ENCODE data around the gene NAPSA.
A peak's percentile ranks its signal among the peaks of the same experiment; 100 is the strongest.
"Not testable (repeated sequence)": the region's sequence is repeated elsewhere in the genome, so short reads cannot be mapped to it uniquely, and the experiment has no call there.

Gene NAPSA

DNA sequence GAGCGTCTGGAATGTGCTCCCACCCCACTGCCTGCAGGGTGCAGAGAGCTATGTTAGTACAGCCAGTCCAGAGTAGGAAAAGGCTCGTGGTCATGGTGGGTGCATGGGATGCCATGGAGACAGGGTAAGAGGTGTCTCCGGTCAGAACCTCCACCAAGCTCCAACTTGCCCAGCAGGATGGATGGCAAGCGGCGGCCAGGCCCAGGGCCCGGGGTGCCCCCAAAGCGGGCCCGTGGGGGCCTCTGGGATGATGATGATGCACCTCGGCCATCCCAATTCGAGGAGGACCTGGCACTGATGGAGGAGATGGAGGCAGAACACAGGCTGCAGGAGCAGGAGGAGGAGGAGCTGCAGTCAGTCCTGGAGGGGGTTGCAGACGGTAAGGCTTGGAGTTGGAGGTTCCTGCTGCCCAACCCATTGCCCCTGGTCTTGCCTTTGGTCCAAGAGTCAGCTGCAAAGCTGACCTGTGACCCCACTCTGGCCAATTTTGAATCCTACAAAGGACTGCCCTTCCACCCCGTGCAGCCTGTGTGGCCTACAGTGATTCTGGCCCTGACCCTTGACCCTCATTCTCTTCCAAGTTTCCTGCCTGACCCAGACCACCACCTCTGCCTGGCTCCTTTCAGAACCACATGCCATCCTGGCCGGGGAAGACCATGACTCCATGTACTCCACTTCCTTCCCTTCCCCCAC, 33.4 kb upstream of the NAPSA start:
- no peak overlapping the region for H3K27ac Mint-ChIP-seq

DNA sequence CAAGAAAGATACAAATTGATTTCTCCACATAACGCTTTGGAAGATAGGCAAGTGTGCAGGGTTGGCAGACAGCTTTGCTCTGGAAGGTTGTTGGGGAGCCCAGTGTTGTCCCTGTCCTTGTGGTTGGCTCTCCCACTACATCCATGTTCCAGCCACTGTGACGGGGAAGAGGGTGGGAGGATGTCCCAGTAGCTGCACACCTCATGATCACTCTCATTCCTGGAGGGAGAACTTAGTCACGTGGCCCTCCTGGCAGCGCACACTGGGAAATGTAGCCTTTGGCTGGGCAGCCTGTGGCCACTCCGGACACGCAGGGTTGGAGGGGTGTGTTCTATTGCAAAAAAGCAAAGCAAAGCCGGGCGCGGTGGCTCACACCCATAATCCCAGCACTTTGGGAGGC, 28.6 kb upstream of the NAPSA start:
- Mint-ChIP-seq H3K36me3 (ENCODE audit: low read depth) (peaks cover 62% of the 10 kb centered on the region), H3K27me3 (ENCODE audit: low read depth, poor library complexity) (no peaks in the 10 kb centered on the region), H3K4me1 (peaks cover 13% of the 10 kb centered on the region), H3K27ac (no peak overlapping the region), H3K9me3 (peaks cover 40% of the 10 kb centered on the region), H3K4me3 (no peak overlapping the region)
- no peak for TF ChIP-seq CTCF (IDR thresholded peaks at IDR 0.05)
- no peak for DNase-seq

More for the DNA sequence above, 33.4 kb upstream of the NAPSA start:
- Mint-ChIP-seq H3K4me1 (peaks cover 16% of the 10 kb centered on the region), H3K4me3 (no peak overlapping the region), H3K27me3 (ENCODE audit: low read depth, poor library complexity) (no peaks in the 10 kb centered on the region), H3K36me3 (ENCODE audit: low read depth) (peaks cover 37% of the 10 kb centered on the region), H3K9me3 (peaks cover 7% of the 10 kb centered on the region)
- no peak for TF ChIP-seq CTCF (IDR thresholded peaks at IDR 0.05)
- DNase-seq, result no peak

GRCh38 chr19:50393589-50393988, 28.1 kb upstream of the NAPSA start:
- H3K4me3 Mint-ChIP-seq, result no peak overlapping the region
- peaks cover 10% of the 10 kb centered on the region for H3K4me1 Mint-ChIP-seq
- H3K36me3 Mint-ChIP-seq (ENCODE audit: low read depth), result peaks cover 62% of the 10 kb centered on the region
- no peak overlapping the region for H3K27ac Mint-ChIP-seq
- no peak for TF ChIP-seq CTCF (IDR thresholded peaks at IDR 0.05)
- no peak for DNase-seq
- H3K9me3 Mint-ChIP-seq, result peaks cover 40% of the 10 kb centered on the region
- H3K27me3 Mint-ChIP-seq (ENCODE audit: low read depth, poor library complexity), result no peaks in the 10 kb centered on the region

- Mint-ChIP-seq H3K4me1 (peaks cover 3% of the 10 kb centered on the region), H3K27me3 (ENCODE audit: low read depth, poor library complexity) (no peaks in the 10 kb centered on the region), H3K9me3 (peaks cover 40% of the 10 kb centered on the region)
Measured at GRCh38 chr19:50392759-50393158, 27.3 kb upstream of the NAPSA start.

GRCh38 chr19:50390952-50391351, 25.5 kb upstream of the NAPSA start:
- H3K27ac Mint-ChIP-seq; H3K4me1 Mint-ChIP-seq; H3K27me3 Mint-ChIP-seq (ENCODE audit: low read depth, poor library complexity); DNase-seq; H3K4me3 Mint-ChIP-seq: not testable (repeated sequence)
- peaks cover 40% of the 10 kb centered on the region for H3K9me3 Mint-ChIP-seq
- H3K36me3 Mint-ChIP-seq (ENCODE audit: low read depth), result peaks cover 69% of the 10 kb centered on the region

More at GRCh38 chr19:50392759-50393158, 27.3 kb upstream of the NAPSA start:
- DNase-seq, result no peak
- TF ChIP-seq CTCF (IDR thresholded peaks at IDR 0.05), result no peak
- Mint-ChIP-seq H3K36me3 (ENCODE audit: low read depth) (peaks cover 65% of the 10 kb centered on the region), H3K27ac (no peak overlapping the region), H3K4me3 (no peak overlapping the region)

DNA sequence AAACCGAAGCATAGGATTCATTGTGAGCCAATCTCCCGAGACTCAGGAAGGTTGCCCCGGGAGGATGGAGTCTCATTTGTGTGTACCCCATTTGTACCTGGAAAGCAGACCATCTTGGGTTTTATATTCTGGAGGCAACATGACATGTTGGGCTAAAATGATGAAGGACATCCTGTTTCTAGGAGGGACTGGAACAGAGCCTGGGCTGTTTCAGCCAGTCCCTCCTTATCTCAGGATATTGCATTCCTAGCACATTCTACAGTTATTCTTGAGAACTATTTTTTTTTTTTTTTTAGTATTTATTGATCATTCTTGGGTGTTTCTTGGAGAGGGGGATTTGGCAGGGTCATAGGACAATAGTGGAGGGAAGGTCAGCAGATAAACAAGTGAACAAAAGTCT, 24.9 kb upstream of the NAPSA start:
- H3K27me3 Mint-ChIP-seq (ENCODE audit: low read depth, poor library complexity); DNase-seq; H3K4me3 Mint-ChIP-seq; H3K27ac Mint-ChIP-seq: not testable (repeated sequence)
- Mint-ChIP-seq H3K9me3 (peaks cover 36% of the 10 kb centered on the region), H3K4me1 (peaks cover 12% of the 10 kb centered on the region), H3K36me3 (ENCODE audit: low read depth) (peaks cover 67% of the 10 kb centered on the region)

GRCh38 chr19:50387868-50388245, 22.4 kb upstream of the NAPSA start:
- TF ChIP-seq CTCF (IDR thresholded peaks at IDR 0.05), result no peak
- Mint-ChIP-seq H3K27me3 (ENCODE audit: low read depth, poor library complexity) (no peaks in the 10 kb centered on the region), H3K27ac (peak overlapping the region; percentile 84), H3K36me3 (ENCODE audit: low read depth) (peaks cover 55% of the 10 kb centered on the region), H3K4me3 (peak overlapping the region; percentile 20), H3K9me3 (peaks cover 23% of the 10 kb centered on the region), H3K4me1 (peaks cover 33% of the 10 kb centered on the region)
- no peak for DNase-seq
